Thyroid gland (tissue), 4 donors: ENCODE results near the gene GABRA6. TPM values are rescaled to one million over a fixed set of nuclear protein-coding genes. Genes with fewer than 3 reads are reported as not detected.
"Not testable (repeated sequence)": the region's sequence is repeated elsewhere in the genome, so short reads cannot be mapped to it uniquely, and the experiment has no call there.

Source experiments
- DNase-seq, 2 donors: peaks; one replicate each; pipeline ENCODE4 v3.0.0-alpha.2; 2019
- H3K27ac ChIP-seq, 3 donors: fragments of 200-600 bp; sonication (generic); 1 replicate in 2 of 3; 2 replicates in 1 of 3; pipeline ENCODE4 v1.5.1; 2016 to 2019; ENCODE audit warnings: mild to moderate bottlenecking in 1 of 3, moderate library complexity in 1 of 3
- H3K27me3 ChIP-seq: fragments of 200-600 bp; sonication (generic); one replicate; pipeline ENCODE4 v1.5.1; 2019
- H3K36me3 ChIP-seq, 2 donors: fragments of 200-600 bp; sonication (generic); one replicate each; pipeline ENCODE4 v1.5.1; 2016 to 2019
- H3K4me1 ChIP-seq, 2 donors: fragments of 200-600 bp; sonication (generic); one replicate each; pipeline ENCODE4 v1.5.1; 2017 to 2019
- H3K4me3 ChIP-seq, 3 donors: fragments of 200-600 bp; sonication (generic); replicated peaks in 1 of 3; 1 replicate in 2 of 3; 2 replicates in 1 of 3; pipeline ENCODE4 v1.5.1; 2016; ENCODE audit warnings: mild to moderate bottlenecking in 1 of 3
- H3K9me3 ChIP-seq: fragments of 200-600 bp; sonication (generic); one replicate; pipeline ENCODE4 v1.5.1; 2017
- CTCF ChIP-seq, 6 experiments: fragments of 200-600 bp in 3 of 6; fragments of 450-650 bp in 3 of 6; sonication (generic) in 3 of 6; IDR thresholded peaks; one replicate each; pipeline ENCODE4 v1.5.1; 2016 to 2019; ENCODE audit warnings: antibody characterized with exemption in 6 of 6, mild to moderate bottlenecking in 2 of 6, inconsistent platforms in 1 of 6, moderate library complexity in 1 of 6
- POLR2A ChIP-seq, 2 donors: fragments of 450-650 bp; IDR thresholded peaks; one replicate each; pipeline ENCODE4 v1.6.1; 2017; ENCODE audit warnings: antibody characterized with exemption in 2 of 2, mild to moderate bottlenecking in 2 of 2, moderate library complexity in 1 of 2
- WGBS, 2 donors: methylation state at CpG; one replicate each; pipeline ENCODE4 v1.1.5; 2017; 5-methylcytosine and 5-hydroxymethylcytosine counted together
- intact Hi-C: fragments of 100-400 bp; cut with DNase I; formaldehyde crosslinking; loops from one replicate; pipeline ENCODE4 v1.15.1; 2023
- total RNA-seq, 4 donors: library from RNA; depleted of rRNA; stranded (reverse); fragments of >200 nt; gene quantifications; one replicate each; pipeline ENCODE4 v1.2.3, GENCODE V29; 2016

Gene GABRA6
- not detected for total RNA-seq

GRCh38 chr5:161685461-161685860 is at the start of gene GABRA6:
Gene GABRA6 (plus strand): TSS chr5:161685721. CDS start chr5:161685990, 269 bp downstream.
- no peak for DNase-seq
- H3K4me1 ChIP-seq: no peaks in the 10 kb centered on the region
- no peak within 1 kb of the TSS for H3K4me3 ChIP-seq
- H3K36me3 ChIP-seq: no peaks in the 10 kb centered on the region
- intact Hi-C loops: no loop called here
- 68% methylated on average over 4 of the region's 4 CpGs for WGBS, 2 donors
- no peak within 1 kb of the TSS for H3K27ac ChIP-seq
- TF ChIP-seq CTCF (IDR thresholded peaks at IDR 0.05) (no peak), POLR2A (IDR thresholded peaks at IDR 0.05) (no peak)
- H3K9me3 ChIP-seq: no peaks in the 10 kb centered on the region
- H3K27me3 ChIP-seq: no peaks in the 10 kb centered on the region

- intact Hi-C loops: no loop called here
- H3K9me3 ChIP-seq: no peaks in the 10 kb centered on the region
- no peaks in the 10 kb centered on the region for H3K36me3 ChIP-seq
- DNase-seq: no peak
- TF ChIP-seq CTCF (IDR thresholded peaks at IDR 0.05) (no peak), POLR2A (IDR thresholded peaks at IDR 0.05) (no peak)
- H3K27ac ChIP-seq: no peak overlapping the region
- no peak overlapping the region for H3K4me3 ChIP-seq
- H3K27me3 ChIP-seq: no peaks in the 10 kb centered on the region
- 88 to 94% methylated on average over 1 of the region's 1 CpG for WGBS, 2 donors
- no peaks in the 10 kb centered on the region for H3K4me1 ChIP-seq
These were observed 47.9 kb upstream of the GABRA6 start for GRCh38 chr5:161637591-161637990.

GRCh38 chr5:161641444-161641843 is 44.1 kb upstream of the GABRA6 start:
- no peaks in the 10 kb centered on the region for H3K4me1 ChIP-seq
- DNase-seq: no peak
- TF ChIP-seq CTCF (IDR thresholded peaks at IDR 0.05) (no peak), POLR2A (IDR thresholded peaks at IDR 0.05) (no peak)
- intact Hi-C loops: no loop called here
- H3K4me3 ChIP-seq: no peak overlapping the region
- H3K36me3 ChIP-seq: no peaks in the 10 kb centered on the region
- no peak overlapping the region for H3K27ac ChIP-seq
- H3K9me3 ChIP-seq: no peaks in the 10 kb centered on the region
- WGBS, 2 donors: 83 to 84% methylated on average over 4 of the region's 4 CpGs
- H3K27me3 ChIP-seq: no peaks in the 10 kb centered on the region

- H3K27ac ChIP-seq: no peak overlapping the region
- no peaks in the 10 kb centered on the region for H3K4me1 ChIP-seq
- H3K36me3 ChIP-seq: no peaks in the 10 kb centered on the region
- no peak for DNase-seq
- WGBS, 2 donors: 94 to 98% methylated on average over 1 of the region's 1 CpG
- H3K4me3 ChIP-seq: no peak overlapping the region
- no peak for TF ChIP-seq CTCF (IDR thresholded peaks at IDR 0.05)
- TF ChIP-seq POLR2A (IDR thresholded peaks at IDR 0.05): no peak
- H3K9me3 ChIP-seq: no peaks in the 10 kb centered on the region
- H3K27me3 ChIP-seq: no peaks in the 10 kb centered on the region
- intact Hi-C loops: no loop called here
These were observed 40.3 kb upstream of the GABRA6 start for GRCh38 chr5:161645264-161645663.

- 70 to 73% methylated on average over 8 of the region's 8 CpGs for WGBS, 2 donors
- H3K4me3 ChIP-seq, H3K27ac ChIP-seq, H3K4me1 ChIP-seq, DNase-seq, H3K9me3 ChIP-seq, H3K36me3 ChIP-seq, intact Hi-C loops, H3K27me3 ChIP-seq: not testable (repeated sequence)
These were observed 33.6 kb upstream of the GABRA6 start for GRCh38 chr5:161651926-161652325.

GRCh38 chr5:161660806-161661205 is 24.7 kb upstream of the GABRA6 start:
- no peaks in the 10 kb centered on the region for H3K27me3 ChIP-seq
- H3K4me1 ChIP-seq: no peaks in the 10 kb centered on the region
- DNase-seq: no peak
- TF ChIP-seq POLR2A (IDR thresholded peaks at IDR 0.05) (no peak), CTCF (IDR thresholded peaks at IDR 0.05) (no peak)
- 68 to 89% methylated on average over 6 to 12 of the region's 12 CpGs for WGBS, 2 donors
- intact Hi-C loops: no loop called here
- no peak overlapping the region for H3K4me3 ChIP-seq
- no peaks in the 10 kb centered on the region for H3K36me3 ChIP-seq
- no peaks in the 10 kb centered on the region for H3K9me3 ChIP-seq
- H3K27ac ChIP-seq: no peak overlapping the region
